Nephron progenitor cell (in vitro differentiated cells): ENCODE data around the gene PHETA1.
"Not testable (repeated sequence)": the region's sequence is repeated elsewhere in the genome, so short reads cannot be mapped to it uniquely, and the experiment has no call there.

Source experiments
- DNase-seq: peaks from one replicate; pipeline ENCODE4 v3.0.0; 2021
- H3K27ac Mint-ChIP-seq: 2 replicates; pipeline ENCODE4 v1.8.0; 2021; ENCODE audit warnings: mild to moderate bottlenecking, moderate library complexity, mixed read lengths
- H3K27me3 Mint-ChIP-seq: 2 replicates; pipeline ENCODE4 v1.8.0; 2021; ENCODE audit warnings: mild to moderate bottlenecking, low read depth, mixed read lengths; ENCODE audit not compliant: poor library complexity
- H3K36me3 Mint-ChIP-seq: 2 replicates; pipeline ENCODE4 v1.8.0; 2021; ENCODE audit warnings: low read depth, mixed read lengths
- H3K4me1 Mint-ChIP-seq: 2 replicates; pipeline ENCODE4 v1.8.0; 2021; ENCODE audit warnings: mixed read lengths
- H3K4me3 Mint-ChIP-seq: 2 replicates; pipeline ENCODE4 v1.8.0; 2021; ENCODE audit warnings: mild to moderate bottlenecking, moderate library complexity, mixed read lengths
- H3K9me3 Mint-ChIP-seq: 2 replicates; pipeline ENCODE4 v1.8.0; 2021; ENCODE audit warnings: mild to moderate bottlenecking, moderate library complexity, mixed read lengths
- CTCF ChIP-seq: fragments of 200-600 bp; sonication (generic); IDR thresholded peaks from 2 replicates; pipeline ENCODE4 v1.5.0; 2021; ENCODE audit warnings: antibody characterized with exemption

Gene PHETA1

GRCh38 chr12:111343181-111343580 lies 25.7 kb downstream of the PHETA1 start:
- Mint-ChIP-seq H3K27me3 (no peaks in the 10 kb centered on the region), H3K4me1 (no peaks in the 10 kb centered on the region), H3K36me3 (peaks cover 9% of the 10 kb centered on the region), H3K27ac (no peak overlapping the region), H3K4me3 (no peak overlapping the region), H3K9me3 (peaks cover 15% of the 10 kb centered on the region)
- no peak for DNase-seq
- no peak for TF ChIP-seq CTCF

DNA sequence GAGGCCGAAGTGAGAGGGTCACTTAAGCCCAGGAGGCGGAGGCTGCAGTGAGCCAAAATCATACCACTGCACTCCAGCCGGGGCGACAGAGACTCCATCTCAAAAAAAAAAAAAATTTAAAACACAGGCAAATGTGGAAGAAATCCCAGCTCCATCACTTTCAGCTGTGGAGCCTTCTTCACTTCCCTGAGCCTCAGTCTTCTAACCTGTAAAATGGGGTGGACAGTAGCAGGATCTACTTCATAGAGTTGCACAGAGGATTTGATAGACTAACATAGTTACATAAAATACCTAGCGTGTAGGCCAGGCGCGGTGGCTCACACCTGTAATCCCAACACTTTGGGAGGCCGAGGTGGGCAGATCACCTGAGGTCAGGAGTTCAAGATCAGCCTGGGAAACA lies 26.5 kb downstream of the PHETA1 start:
- TF ChIP-seq CTCF: no peak
- no peak overlapping the region for H3K4me3 Mint-ChIP-seq
- H3K4me1 Mint-ChIP-seq: no peaks in the 10 kb centered on the region
- no peaks in the 10 kb centered on the region for H3K27me3 Mint-ChIP-seq
- peaks cover 5% of the 10 kb centered on the region for H3K36me3 Mint-ChIP-seq
- no peak overlapping the region for H3K27ac Mint-ChIP-seq
- H3K9me3 Mint-ChIP-seq: peaks cover 9% of the 10 kb centered on the region
- DNase-seq: no peak

- Mint-ChIP-seq H3K27ac (no peak overlapping the region), H3K9me3 (peaks cover under 1% of the 10 kb centered on the region), H3K4me3 (no peak overlapping the region), H3K27me3 (no peaks in the 10 kb centered on the region), H3K36me3 (no peaks in the 10 kb centered on the region), H3K4me1 (no peaks in the 10 kb centered on the region)
- no peak for TF ChIP-seq CTCF
- DNase-seq: no peak
Observed at GRCh38 chr12:111341426-111342065, 27.3 kb downstream of the PHETA1 start.

DNA sequence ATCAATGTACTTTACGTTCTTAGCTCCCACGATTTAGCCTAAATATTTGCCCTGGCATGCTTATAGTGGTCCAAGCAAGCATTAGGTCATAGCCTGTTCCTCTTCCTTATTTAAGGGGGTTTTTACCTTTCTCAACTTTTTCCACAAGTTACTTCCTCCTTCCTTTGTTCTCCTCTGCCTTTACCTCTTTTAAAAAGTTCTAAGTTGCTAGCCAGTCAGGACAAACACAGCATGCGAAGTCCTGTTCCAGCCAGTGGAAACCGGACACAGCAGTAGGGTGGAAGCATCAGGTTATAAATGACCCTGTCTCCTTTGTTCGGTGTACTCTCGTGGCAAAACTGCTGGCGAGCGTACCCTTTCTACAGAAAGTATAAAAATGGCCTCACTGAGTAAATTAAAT lies 28.2 kb downstream of the PHETA1 start:
- not testable (repeated sequence) for DNase-seq, H3K4me1 Mint-ChIP-seq, H3K9me3 Mint-ChIP-seq, H3K27me3 Mint-ChIP-seq, H3K27ac Mint-ChIP-seq, H3K4me3 Mint-ChIP-seq, H3K36me3 Mint-ChIP-seq

GRCh38 chr12:111340231-111340630 lies 28.7 kb downstream of the PHETA1 start:
- TF ChIP-seq CTCF: no peak
- Mint-ChIP-seq H3K27ac (no peak overlapping the region), H3K4me3 (no peak overlapping the region), H3K27me3 (no peaks in the 10 kb centered on the region), H3K36me3 (no peaks in the 10 kb centered on the region), H3K9me3 (no peaks in the 10 kb centered on the region), H3K4me1 (no peaks in the 10 kb centered on the region)
- DNase-seq: no peak

DNA sequence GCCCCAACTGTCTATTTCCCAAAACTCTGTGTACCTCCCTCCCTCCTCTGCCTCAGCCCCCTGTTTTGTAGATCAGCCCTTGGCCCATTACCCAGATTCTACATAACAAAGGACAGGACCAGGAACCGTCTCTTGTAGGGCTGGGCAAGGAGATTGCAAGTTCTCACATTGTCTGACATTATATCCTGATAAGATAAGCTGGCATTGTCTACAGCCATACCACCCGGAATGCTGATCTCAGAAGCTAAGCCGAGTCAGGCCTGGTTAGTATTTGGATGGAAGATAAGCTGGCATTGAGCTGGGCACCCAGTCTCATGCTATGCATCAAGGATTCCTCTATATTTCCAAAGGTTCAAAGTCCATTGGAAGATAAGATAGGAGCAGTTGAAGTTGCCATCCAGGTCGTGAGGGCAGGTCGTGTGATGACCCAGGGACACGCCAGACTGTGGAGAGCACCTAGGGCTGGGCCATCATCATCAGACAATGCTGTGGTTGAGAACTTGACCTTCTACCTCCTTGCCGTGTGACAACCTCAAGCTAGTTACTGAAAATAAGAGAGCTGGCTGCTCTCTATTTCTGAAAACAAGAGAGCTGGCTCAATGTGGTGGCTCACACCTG lies 29.5 kb downstream of the PHETA1 start:
- no peaks in the 10 kb centered on the region for H3K9me3 Mint-ChIP-seq
- TF ChIP-seq CTCF: no peak
- DNase-seq: no peak
- no peak overlapping the region for H3K4me3 Mint-ChIP-seq
- H3K27ac Mint-ChIP-seq: no peak overlapping the region
- no peaks in the 10 kb centered on the region for H3K27me3 Mint-ChIP-seq
- no peaks in the 10 kb centered on the region for H3K36me3 Mint-ChIP-seq
- no peaks in the 10 kb centered on the region for H3K4me1 Mint-ChIP-seq
